Large intestine (tissue), 3 donors: Measurements from ENCODE around the gene CADM2. TPM values are rescaled to one million over a fixed set of nuclear protein-coding genes. Genes with fewer than 3 reads are reported as not detected.
"Not testable (repeated sequence)": the region's sequence is repeated elsewhere in the genome, so short reads cannot be mapped to it uniquely, and the experiment has no call there.

ENCODE experiments used
- DNase-seq, 2 donors: peaks; one replicate each; pipeline versions ENCODE4 v3.0.0 to v3.0.0-alpha.2; 2013
- H3K27ac ChIP-seq: one replicate; pipeline ENCODE4 v1.5.1; 2013; ENCODE audit warnings: low read length
- H3K27me3 ChIP-seq: 2 replicates; pipeline ENCODE4 v1.6.1; 2013; ENCODE audit warnings: low read length; ENCODE audit not compliant: control insufficient read depth, insufficient read depth
- H3K36me3 ChIP-seq: 2 replicates; pipeline ENCODE4 v1.6.1; 2013; ENCODE audit warnings: low read length; ENCODE audit not compliant: control insufficient read depth, insufficient read depth
- H3K4me1 ChIP-seq: one replicate; pipeline ENCODE4 v1.6.1; 2013; ENCODE audit warnings: low read length; ENCODE audit not compliant: control insufficient read depth, insufficient read depth
- H3K4me3 ChIP-seq: one replicate; pipeline ENCODE4 v1.5.1; 2013; ENCODE audit warnings: low read length
- H3K9me3 ChIP-seq: one replicate; pipeline ENCODE4 v1.6.1; 2013; ENCODE audit warnings: mild to moderate bottlenecking, low read depth, low read length, moderate library complexity; ENCODE audit not compliant: control insufficient read depth
- WGBS: methylation state at CpG from one replicate; pipeline ENCODE4 v1.1.5; 2013; ENCODE audit warnings: low lambda C conversion rate; ENCODE audit not compliant: insufficient coverage; 5-methylcytosine and 5-hydroxymethylcytosine counted together
- polyA plus RNA-seq: library from polyadenylated mRNA; unstranded; fragments of 120-200 nt; gene quantifications from one replicate; pipeline ENCODE4 v1.2.1, GENCODE V29; 2013

Gene CADM2
- polyA plus RNA-seq, 1 donor, result 2.4 TPM

DNA sequence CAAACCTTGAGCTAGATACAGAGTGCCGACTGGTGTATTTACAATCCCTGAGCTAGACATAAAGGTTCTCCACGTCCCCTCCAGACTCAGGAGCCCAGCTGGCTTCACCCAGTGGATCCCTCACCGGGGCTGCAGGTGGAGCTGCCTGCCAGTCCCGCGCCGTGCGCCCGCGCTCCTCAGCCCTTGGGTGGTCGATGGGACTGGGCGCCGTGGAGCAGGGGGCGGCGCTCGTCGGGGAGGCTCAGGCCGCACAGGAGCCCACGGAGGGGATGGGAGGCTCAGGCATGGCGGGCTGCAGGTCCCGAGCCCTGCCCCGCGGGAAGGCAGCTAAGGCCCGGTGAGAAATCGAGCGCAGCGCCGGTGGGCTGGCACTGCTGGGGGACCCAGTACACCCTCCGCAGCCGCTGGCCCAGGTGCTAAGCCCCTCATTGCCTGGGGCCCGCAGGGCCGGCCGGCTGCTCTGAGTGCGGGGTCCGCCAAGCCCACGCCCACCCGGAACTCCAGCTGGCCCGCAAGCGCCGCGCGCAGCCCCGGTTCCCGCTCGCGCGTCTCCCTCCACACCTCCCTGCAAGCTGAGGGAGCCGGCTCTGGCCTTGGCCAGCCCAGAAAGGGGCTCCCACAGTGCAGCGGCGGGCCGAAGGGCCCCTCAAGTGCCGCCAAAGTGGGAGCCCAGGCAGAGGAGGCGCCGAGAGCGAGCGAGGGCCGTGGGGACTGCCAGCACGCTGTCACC lies 175.1 kb downstream of the CADM2 start:
- H3K27me3 ChIP-seq, result not testable (repeated sequence)
- no CpG with 5 or more reads among the region's 57 CpGs for WGBS

DNA sequence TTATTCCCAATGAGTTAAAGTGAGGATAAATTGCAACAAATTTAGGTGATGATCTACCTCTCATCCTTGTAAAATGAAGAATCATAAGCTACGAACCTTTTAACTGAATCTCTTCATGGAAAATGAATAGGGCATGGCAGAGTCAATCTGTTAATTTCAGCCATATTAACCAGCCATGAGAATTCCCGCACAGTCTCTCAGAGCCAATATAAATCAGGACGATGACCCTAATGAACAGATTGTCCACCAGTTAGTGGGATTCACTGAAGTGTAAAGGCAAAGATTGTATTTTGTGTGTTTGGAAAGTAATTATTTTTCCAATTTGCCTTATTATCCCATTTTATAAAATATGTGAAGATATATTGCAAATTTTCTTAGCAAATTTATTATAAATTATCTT lies 183.8 kb downstream of the CADM2 start:
- H3K27ac ChIP-seq, result no peak overlapping the region
- WGBS, result no CpG with 5 or more reads among the region's 3 CpGs
- H3K27me3 ChIP-seq, result no peaks in the 10 kb centered on the region
- H3K36me3 ChIP-seq, result no peaks in the 10 kb centered on the region
- no peaks in the 10 kb centered on the region for H3K4me1 ChIP-seq
- H3K4me3 ChIP-seq, result no peak overlapping the region
- DNase-seq, result no peak
- H3K9me3 ChIP-seq, result no peaks in the 10 kb centered on the region

More for the DNA sequence above, 175.1 kb downstream of the CADM2 start:
- H3K4me1 ChIP-seq, H3K27ac ChIP-seq, H3K4me3 ChIP-seq, H3K36me3 ChIP-seq, H3K9me3 ChIP-seq, DNase-seq: not testable (repeated sequence)

DNA sequence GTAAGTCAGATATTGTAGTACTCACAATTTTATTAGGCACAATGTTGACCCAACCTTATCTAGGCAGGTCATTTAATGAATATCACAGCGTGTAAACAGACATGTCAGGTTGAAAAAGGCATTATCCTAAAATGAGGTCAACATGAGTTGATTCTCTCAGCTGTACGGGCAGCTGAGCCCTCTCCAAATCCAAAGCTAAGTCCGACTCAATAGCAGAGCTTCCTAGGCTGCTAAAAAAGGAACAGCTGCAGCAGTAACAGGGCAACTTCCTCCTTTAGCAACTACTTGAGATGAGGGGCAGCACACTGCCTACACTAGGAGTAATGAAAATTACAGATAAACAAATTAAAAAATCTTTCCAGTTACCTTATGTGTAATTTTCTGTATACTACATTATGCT lies 189.2 kb downstream of the CADM2 start:
- no peak overlapping the region for H3K27ac ChIP-seq
- no peak for DNase-seq
- WGBS, result no CpG with 5 or more reads among the region's 3 CpGs
- no peaks in the 10 kb centered on the region for H3K9me3 ChIP-seq
- H3K36me3 ChIP-seq, result no peaks in the 10 kb centered on the region
- no peak overlapping the region for H3K4me3 ChIP-seq
- no peaks in the 10 kb centered on the region for H3K27me3 ChIP-seq
- H3K4me1 ChIP-seq, result no peaks in the 10 kb centered on the region

DNA sequence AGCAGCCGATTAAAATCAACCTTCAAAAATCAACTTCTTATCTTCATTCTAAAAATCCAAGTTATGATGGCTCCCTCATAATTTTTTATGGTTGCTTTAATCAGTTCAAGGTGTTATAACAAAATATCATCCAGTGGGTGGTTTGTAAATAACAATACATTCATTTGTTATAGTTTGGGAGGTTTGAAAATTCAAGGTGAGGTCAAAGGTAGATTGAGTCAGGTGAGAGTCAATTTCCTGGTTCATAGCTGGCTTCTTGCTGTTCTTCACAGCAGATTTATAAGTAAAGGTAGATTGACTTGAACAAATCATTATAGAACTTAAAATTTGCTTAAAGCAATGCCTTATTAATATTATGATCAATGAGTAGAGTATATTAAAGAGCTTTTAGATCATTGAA lies 192.8 kb downstream of the CADM2 start:
- DNase-seq, result no peak
- Histone ChIP-seq H3K27ac (no peak overlapping the region), H3K4me1 (no peaks in the 10 kb centered on the region), H3K36me3 (no peaks in the 10 kb centered on the region), H3K9me3 (no peaks in the 10 kb centered on the region), H3K4me3 (no peak overlapping the region), H3K27me3 (no peaks in the 10 kb centered on the region)
- 60% methylated on average over 1 of the region's 1 CpG for WGBS

DNA sequence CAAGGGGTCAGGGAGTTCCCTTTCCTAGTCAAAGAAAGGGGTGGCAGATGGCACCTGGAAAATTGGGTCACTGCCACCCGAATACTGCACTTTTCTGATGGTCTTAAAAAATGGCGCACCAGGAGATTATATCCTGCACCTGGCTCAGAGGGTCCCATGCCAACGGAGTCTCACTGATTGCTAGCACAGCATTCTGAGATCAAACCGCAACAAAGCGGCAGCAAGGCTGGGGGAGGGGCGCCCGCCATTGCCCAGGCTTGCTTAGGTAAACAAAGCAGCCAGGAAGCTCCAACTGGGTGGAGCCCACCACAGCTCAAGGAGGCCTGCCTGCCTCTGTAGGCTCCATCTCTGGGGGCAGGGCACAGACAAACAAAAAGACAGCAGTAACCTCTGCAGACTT lies 194.5 kb downstream of the CADM2 start:
- H3K27me3 ChIP-seq, H3K4me3 ChIP-seq, H3K27ac ChIP-seq, H3K36me3 ChIP-seq, DNase-seq, H3K4me1 ChIP-seq, H3K9me3 ChIP-seq: not testable (repeated sequence)
- no CpG with 5 or more reads among the region's 7 CpGs for WGBS

DNA sequence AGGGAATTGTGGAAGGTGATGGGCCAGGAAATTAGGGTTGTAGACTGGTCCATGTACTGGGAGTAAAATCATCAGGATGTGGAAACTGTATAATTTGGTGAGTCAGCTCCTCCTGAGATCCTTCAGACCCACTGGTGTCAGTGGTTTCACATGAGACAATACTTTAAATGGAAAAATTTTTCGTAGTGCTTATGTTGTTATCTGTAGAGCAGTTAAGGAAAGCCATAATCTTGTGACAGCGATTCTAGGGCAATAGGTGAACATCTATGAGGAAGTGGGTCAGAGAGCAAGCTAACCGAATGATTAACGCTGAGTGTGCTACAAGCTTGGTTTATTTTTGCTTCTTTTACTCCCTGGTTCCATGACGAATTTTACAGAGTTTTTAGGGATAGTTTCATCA lies 200.6 kb downstream of the CADM2 start:
- H3K4me3 ChIP-seq, result no peak overlapping the region
- DNase-seq, result peak; percentile 45 to 63
- 79% methylated on average over 3 of the region's 5 CpGs for WGBS
- no peaks in the 10 kb centered on the region for H3K9me3 ChIP-seq
- no peaks in the 10 kb centered on the region for H3K36me3 ChIP-seq
- H3K27ac ChIP-seq, result peak overlapping the region; percentile 48
- no peaks in the 10 kb centered on the region for H3K27me3 ChIP-seq
- no peaks in the 10 kb centered on the region for H3K4me1 ChIP-seq

DNA sequence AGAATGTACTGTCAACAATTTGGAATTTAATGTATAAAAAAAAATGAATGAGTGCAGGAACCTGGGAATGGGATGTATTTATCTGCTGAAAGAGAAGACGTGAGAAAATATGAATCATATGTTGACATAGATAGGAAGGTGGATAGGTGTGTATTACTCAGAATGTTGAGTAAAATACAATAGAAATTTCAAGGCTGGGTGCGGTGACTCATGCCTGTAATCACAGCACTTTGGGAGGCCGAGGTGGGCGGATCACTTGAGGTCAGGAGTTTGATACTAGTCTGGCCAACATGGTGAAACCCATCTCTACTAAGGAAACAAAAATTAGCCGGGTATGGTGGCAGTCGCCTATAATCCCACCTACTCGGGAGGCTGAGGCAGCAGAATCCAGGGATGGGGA lies 202.8 kb downstream of the CADM2 start:
- no peaks in the 10 kb centered on the region for H3K36me3 ChIP-seq
- H3K4me3 ChIP-seq, result no peak overlapping the region
- H3K9me3 ChIP-seq, result no peaks in the 10 kb centered on the region
- peak overlapping the region; percentile 51 for H3K27ac ChIP-seq
- DNase-seq, result peak; percentile 17 to 28
- 0% methylated on average over 1 of the region's 7 CpGs for WGBS
- H3K4me1 ChIP-seq, result no peaks in the 10 kb centered on the region
- no peaks in the 10 kb centered on the region for H3K27me3 ChIP-seq

DNA sequence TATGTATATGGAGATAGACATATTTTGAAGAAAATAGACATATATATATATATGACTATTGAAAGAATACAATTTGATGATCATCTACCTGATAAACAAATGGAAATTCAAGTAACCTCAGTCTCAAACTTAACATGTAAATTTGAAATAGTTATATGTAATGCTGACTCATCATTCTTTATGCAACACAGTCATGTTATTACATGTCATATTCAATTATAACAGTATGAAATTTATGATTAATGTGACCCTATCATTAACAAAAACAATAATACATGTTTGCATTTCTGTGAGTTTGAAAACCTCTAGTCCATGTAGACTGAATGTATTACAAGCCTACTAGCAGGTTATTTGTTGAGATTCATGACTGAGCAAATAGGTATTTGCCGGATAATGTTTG lies 204.1 kb downstream of the CADM2 start:
- WGBS, result no CpG with 5 or more reads among the region's 1 CpG
- Histone ChIP-seq H3K9me3 (no peaks in the 10 kb centered on the region), H3K4me1 (no peaks in the 10 kb centered on the region), H3K27me3 (no peaks in the 10 kb centered on the region), H3K36me3 (no peaks in the 10 kb centered on the region), H3K27ac (no peak overlapping the region), H3K4me3 (no peak overlapping the region)
- no peak for DNase-seq

DNA sequence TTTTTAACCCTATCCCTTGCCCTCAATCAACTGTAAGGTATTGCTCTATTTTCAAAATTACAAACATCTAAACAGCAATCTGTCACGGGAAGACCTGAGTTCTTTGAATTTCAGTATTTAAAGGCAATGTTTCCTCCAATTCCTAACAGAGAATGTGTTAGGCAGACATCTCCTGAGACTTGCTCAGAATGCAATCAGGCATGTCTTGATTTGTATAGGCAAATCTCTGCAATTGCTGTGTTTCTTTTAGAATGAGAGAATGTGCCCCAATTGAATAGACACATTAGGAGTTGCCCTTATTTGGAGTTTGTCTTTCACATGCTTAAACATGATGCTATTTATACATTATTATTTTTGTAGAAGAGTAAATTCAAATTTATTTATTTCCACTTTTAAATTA lies 205.6 kb downstream of the CADM2 start:
- H3K27me3 ChIP-seq, result no peaks in the 10 kb centered on the region
- no peaks in the 10 kb centered on the region for H3K36me3 ChIP-seq
- no peak for DNase-seq
- H3K4me1 ChIP-seq, result no peaks in the 10 kb centered on the region
- no peak overlapping the region for H3K4me3 ChIP-seq
- H3K27ac ChIP-seq, result no peak overlapping the region
- WGBS, result no CpG with 5 or more reads among the region's 1 CpG
- no peaks in the 10 kb centered on the region for H3K9me3 ChIP-seq

DNA sequence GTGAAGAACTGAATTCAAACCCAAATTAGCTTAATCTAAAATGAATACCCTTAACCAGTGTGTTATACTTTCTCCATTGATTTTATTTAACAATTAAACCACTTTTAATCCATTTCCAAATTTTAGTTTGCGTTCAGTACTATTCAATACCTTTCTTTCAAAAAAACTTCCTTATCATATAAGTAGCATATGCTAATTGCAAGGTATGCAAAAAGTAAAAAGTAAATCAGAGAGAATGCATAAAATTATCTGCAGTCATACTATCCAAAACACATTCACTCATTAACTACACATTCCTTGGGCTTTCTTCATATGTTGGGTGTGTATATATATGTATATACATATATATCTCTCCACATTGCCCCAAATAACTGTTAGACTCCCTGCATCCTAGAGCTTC lies 208.8 kb downstream of the CADM2 start:
- no peak overlapping the region for H3K27ac ChIP-seq
- no peak overlapping the region for H3K4me3 ChIP-seq
- no peaks in the 10 kb centered on the region for H3K27me3 ChIP-seq
- DNase-seq, result no peak
- no peaks in the 10 kb centered on the region for H3K9me3 ChIP-seq
- no CpG with 5 or more reads among the region's 1 CpG for WGBS
- no peaks in the 10 kb centered on the region for H3K4me1 ChIP-seq
- H3K36me3 ChIP-seq, result no peaks in the 10 kb centered on the region

DNA sequence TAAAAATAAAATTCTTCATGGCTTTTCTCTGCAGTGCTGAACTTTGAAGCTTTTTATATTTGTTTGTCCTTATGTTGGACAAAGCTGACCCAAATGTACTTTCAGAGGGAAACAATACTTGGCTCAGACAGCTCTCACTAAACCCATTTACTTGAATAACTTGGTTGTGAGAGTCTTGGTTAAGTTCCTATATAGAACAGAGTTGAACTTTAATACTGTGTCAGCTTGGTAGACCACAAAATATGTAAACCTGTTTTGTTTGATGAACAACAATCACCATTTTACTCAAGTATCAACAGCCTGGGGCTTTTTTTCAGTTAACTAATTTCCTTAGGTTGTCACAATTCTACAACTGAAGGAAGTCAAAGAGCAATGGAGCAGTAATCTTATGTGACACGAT lies 211.9 kb downstream of the CADM2 start:
- Histone ChIP-seq H3K27me3 (no peaks in the 10 kb centered on the region), H3K27ac (no peak overlapping the region), H3K9me3 (no peaks in the 10 kb centered on the region), H3K4me3 (no peak overlapping the region), H3K4me1 (no peaks in the 10 kb centered on the region), H3K36me3 (no peaks in the 10 kb centered on the region)
- DNase-seq, result no peak
- 100% methylated on average over 1 of the region's 1 CpG for WGBS
